ENCODE measurements around the gene ASIC2.

ASIC2 gene

GRCh38 chr17:33328129-33328528, 35.0 kb upstream of the ASIC2 start:
- TF ChIP-seq ARNTL (CRISPR knock-in tag; IDR thresholded peaks at IDR 0.05; ENCODE audit: borderline replicate concordance, low read depth): no peak
- no peak for TF ChIP-seq OSR1 (CRISPR knock-in tag; IDR thresholded peaks at IDR 0.05)
- no peak for TF ChIP-seq ISL1 (CRISPR knock-in tag; IDR thresholded peaks at IDR 0.05)
- no peak for TF ChIP-seq SNAI2 (CRISPR knock-in tag; IDR thresholded peaks at IDR 0.05)
- TF ChIP-seq ZNF8 (CRISPR knock-in tag; IDR thresholded peaks at IDR 0.05): no peak
- TF ChIP-seq ZNF70 (CRISPR knock-in tag; IDR thresholded peaks at IDR 0.05): no peak
- no peak for TF ChIP-seq ZFP30 (CRISPR knock-in tag; IDR thresholded peaks at IDR 0.05)
- TF ChIP-seq CREB5 (CRISPR knock-in tag; IDR thresholded peaks at IDR 0.05; ENCODE audit: low read depth): no peak
- TF ChIP-seq RARB (CRISPR knock-in tag; IDR thresholded peaks at IDR 0.05): no peak
- no peak for TF ChIP-seq POU6F1 (CRISPR knock-in tag; IDR thresholded peaks at IDR 0.05; ENCODE audit: borderline replicate concordance, low read depth)
- TF ChIP-seq CSRNP3 (CRISPR knock-in tag; IDR thresholded peaks at IDR 0.05): no peak
- no peak for TF ChIP-seq TOX (CRISPR knock-in tag; IDR thresholded peaks at IDR 0.05; ENCODE audit: borderline replicate concordance)
- no peak for TF ChIP-seq PATZ1 (CRISPR knock-in tag; IDR thresholded peaks at IDR 0.05; ENCODE audit: borderline replicate concordance)
- no peak for TF ChIP-seq GLIS3 (CRISPR knock-in tag; IDR thresholded peaks at IDR 0.05)
- TF ChIP-seq ZFP3 (CRISPR knock-in tag; IDR thresholded peaks at IDR 0.05): no peak
- no peak for TF ChIP-seq ZNF565 (CRISPR knock-in tag; conservative IDR thresholded peaks at IDR 0.05; ENCODE audit: low read depth)
- no peak for TF ChIP-seq BACH2 (CRISPR knock-in tag; IDR thresholded peaks at IDR 0.05; ENCODE audit: borderline replicate concordance)
- no peak for TF ChIP-seq TSHZ2 (CRISPR knock-in tag; IDR thresholded peaks at IDR 0.05)
- ATAC-seq: no peak

- ATAC-seq: no peak
- TF ChIP-seq CSRNP3 (CRISPR knock-in tag; IDR thresholded peaks at IDR 0.05) (no peak), PATZ1 (CRISPR knock-in tag; IDR thresholded peaks at IDR 0.05; ENCODE audit: borderline replicate concordance) (no peak), CSDC2 (CRISPR knock-in tag; IDR thresholded peaks at IDR 0.05) (no peak), BACH2 (CRISPR knock-in tag; IDR thresholded peaks at IDR 0.05; ENCODE audit: borderline replicate concordance) (no peak), CREB5 (CRISPR knock-in tag; IDR thresholded peaks at IDR 0.05; ENCODE audit: low read depth) (no peak), TCF4 (CRISPR knock-in tag; IDR thresholded peaks at IDR 0.05; ENCODE audit: borderline replicate concordance) (no peak), ZC3H10 (CRISPR knock-in tag; IDR thresholded peaks at IDR 0.05) (no peak), SNAI2 (CRISPR knock-in tag; IDR thresholded peaks at IDR 0.05) (no peak), TOX (CRISPR knock-in tag; IDR thresholded peaks at IDR 0.05; ENCODE audit: borderline replicate concordance) (no peak), ESRRG (CRISPR knock-in tag; IDR thresholded peaks at IDR 0.05) (no peak), RARB (CRISPR knock-in tag; IDR thresholded peaks at IDR 0.05) (no peak), GLIS3 (CRISPR knock-in tag; IDR thresholded peaks at IDR 0.05) (no peak), TSHZ2 (CRISPR knock-in tag; IDR thresholded peaks at IDR 0.05) (no peak)
These were observed 31.6 kb upstream of the ASIC2 start for GRCh38 chr17:33324736-33325135.

All from SK-N-SH treated with all-trans-retinoic acid at 6 μM for 48 hours (cell line).